Measurements from ENCODE around the gene ZNF362.

DNA sequence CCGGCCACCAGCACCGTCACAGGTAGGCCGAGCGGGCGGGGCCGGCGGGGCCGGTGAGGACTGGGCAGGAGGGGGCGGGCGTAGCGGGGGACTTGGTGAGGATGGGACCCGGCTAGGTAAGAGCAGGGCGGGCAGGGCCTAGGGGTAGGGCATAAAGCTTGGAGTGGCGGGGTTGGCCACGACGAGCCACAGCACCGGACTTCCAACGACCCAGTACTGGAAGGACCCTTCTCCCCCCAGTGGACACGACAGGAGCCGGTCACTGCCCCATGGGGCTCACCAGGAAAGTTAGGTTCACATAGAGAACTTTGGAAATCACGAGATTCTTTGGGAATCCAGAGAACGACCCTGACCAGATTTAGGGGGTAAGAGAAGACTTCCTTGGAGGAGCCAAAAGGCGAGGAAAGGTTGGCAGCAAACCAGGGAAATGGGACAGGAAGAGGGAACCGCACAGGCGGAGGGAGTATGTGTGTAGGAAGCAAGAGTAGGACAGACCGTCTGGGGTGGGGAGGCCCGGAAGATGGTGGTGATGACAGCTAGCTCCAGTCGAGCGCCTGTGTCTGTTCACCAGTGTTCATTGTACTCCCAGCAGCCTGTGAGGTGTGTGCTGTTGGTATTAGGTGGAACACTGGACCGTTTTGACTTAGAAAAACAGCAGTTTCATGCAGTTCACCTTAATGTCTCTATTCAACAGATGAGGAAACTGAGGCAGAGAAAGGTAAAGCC lies 20.4 kb downstream of the ZNF362 start:
- no peak for TF ChIP-seq CTCF (IDR thresholded peaks at IDR 0.05; ENCODE audit: low read depth, low read length, poor library complexity, severe bottlenecking)
- no peak for TF ChIP-seq EZH2phosphoT487 (IDR thresholded peaks at IDR 0.05; ENCODE audit: borderline replicate concordance, low read length)
